Measurements from ENCODE around the gene DENND1A. TPM values are rescaled to one million over a fixed set of nuclear protein-coding genes. Genes with fewer than 3 reads are reported as not detected.

DENND1A gene
- total RNA-seq, 1 donor: 22.9 TPM

- no peak for TF ChIP-seq CTCF (IDR thresholded peaks at IDR 0.05; ENCODE audit: insufficient read depth, low read depth, low read length)
- DNase-seq (ENCODE audit: low read depth): no peak
- no peak overlapping the region for H3K4me3 ChIP-seq (ENCODE audit: low read depth, low read length)
Observed at GRCh38 chr9:123651871-123652270, 278.1 kb downstream of the DENND1A start.

DNA sequence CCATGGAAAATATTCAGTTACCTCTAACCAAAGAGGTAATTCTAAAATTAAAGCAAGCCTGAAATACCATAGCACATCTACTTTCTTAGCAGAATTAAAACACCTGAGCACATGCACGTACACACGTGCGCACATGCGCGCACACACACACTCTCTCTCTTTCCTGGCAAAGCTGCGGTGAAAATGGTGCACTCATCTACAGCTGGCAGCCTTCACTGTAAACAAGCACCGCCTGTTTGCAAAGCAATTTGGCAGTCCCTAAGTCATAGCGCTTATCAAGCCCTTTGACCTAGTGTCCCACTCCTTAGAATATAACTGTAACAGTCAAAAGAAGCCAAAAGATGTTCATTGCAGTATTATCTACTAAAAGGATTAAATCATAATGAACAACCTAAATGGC, 278.7 kb downstream of the DENND1A start:
- DNase-seq (ENCODE audit: low read depth): no peak
- H3K4me3 ChIP-seq (ENCODE audit: low read depth, low read length): no peak overlapping the region
- no peak for TF ChIP-seq CTCF (IDR thresholded peaks at IDR 0.05; ENCODE audit: insufficient read depth, low read depth, low read length)

DNA sequence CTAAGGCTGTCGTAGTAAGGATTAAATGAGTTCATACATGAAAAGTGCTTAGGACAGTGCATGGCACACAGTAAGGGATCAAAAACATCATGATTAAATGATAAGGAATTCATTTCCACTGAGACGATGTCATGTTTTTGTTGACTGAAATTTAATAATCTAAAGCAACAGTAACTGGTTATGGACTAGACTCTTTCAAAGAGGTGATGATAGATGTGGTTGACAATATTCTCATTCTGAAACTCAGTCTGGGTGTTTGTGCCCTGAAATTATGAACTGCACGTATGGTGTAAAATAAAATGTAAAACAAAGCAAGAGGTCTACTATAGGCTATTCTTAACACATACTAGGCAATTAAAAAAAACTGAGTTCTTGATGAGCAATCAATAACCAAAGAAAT, 280.0 kb downstream of the DENND1A start:
- H3K4me3 ChIP-seq (ENCODE audit: low read depth, low read length): no peak overlapping the region
- no peak for TF ChIP-seq CTCF (IDR thresholded peaks at IDR 0.05; ENCODE audit: insufficient read depth, low read depth, low read length)
- DNase-seq (ENCODE audit: low read depth): no peak

DNA sequence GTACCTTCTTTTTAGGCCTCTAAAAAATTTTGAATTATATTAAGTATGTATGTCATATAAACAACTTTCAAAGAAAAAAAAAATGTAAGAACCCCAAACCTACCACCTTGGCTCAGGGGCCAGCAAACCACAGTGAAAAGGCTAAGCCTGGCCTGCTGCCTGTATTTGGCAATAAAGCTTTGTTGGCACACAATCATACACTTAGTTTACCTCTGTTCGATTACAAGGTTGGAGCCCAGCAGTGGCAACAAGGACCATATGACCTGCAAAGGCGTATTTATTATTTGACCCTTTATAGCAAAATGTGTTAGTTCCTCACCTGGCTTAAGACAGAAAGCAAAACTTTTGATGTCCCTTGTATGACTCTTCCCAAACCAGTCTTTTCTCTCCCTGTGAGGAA, 282.8 kb downstream of the DENND1A start:
- no peak for DNase-seq (ENCODE audit: low read depth)
- no peak for TF ChIP-seq CTCF (IDR thresholded peaks at IDR 0.05; ENCODE audit: insufficient read depth, low read depth, low read length)
- no peak overlapping the region for H3K4me3 ChIP-seq (ENCODE audit: low read depth, low read length)

DNA sequence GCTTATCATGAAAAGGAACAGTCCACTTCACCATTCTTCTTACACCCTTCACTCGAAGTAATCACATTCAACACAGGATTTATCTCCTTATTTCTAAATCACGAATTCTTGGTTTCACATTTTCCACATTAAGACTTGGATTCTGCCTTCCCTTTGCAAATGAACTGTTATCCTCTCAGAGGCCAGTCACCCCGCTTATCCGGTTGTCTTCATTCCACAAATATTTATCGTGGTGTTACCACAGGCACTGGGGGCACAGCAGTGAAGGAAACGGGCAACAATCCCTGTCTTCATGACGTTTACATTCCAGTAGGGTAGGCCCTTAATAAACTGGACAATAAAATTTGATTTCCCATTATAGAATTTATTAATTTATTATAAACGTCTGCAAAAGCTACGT, 284.2 kb downstream of the DENND1A start:
- no peak for TF ChIP-seq CTCF (IDR thresholded peaks at IDR 0.05; ENCODE audit: insufficient read depth, low read depth, low read length)
- DNase-seq (ENCODE audit: low read depth): no peak
- no peak overlapping the region for H3K4me3 ChIP-seq (ENCODE audit: low read depth, low read length)

- TF ChIP-seq CTCF (IDR thresholded peaks at IDR 0.05; ENCODE audit: insufficient read depth, low read depth, low read length): no peak
- no peak for DNase-seq (ENCODE audit: low read depth)
- H3K4me3 ChIP-seq (ENCODE audit: low read depth, low read length): no peak overlapping the region
Observed at GRCh38 chr9:123645126-123645525, 284.8 kb downstream of the DENND1A start.

- TF ChIP-seq CTCF (IDR thresholded peaks at IDR 0.05; ENCODE audit: insufficient read depth, low read depth, low read length): no peak
Observed at GRCh38 chr9:123643518-123643917, 286.4 kb downstream of the DENND1A start.

More at GRCh38 chr9:123643518-123643917, 286.4 kb downstream of the DENND1A start:
- H3K4me3 ChIP-seq (ENCODE audit: low read depth, low read length): no peak overlapping the region
- no peak for DNase-seq (ENCODE audit: low read depth)

Data from fibroblast of villous mesenchyme (primary cell).